ENCODE data around the gene SPOCK3.

SPOCK3 gene

DNA sequence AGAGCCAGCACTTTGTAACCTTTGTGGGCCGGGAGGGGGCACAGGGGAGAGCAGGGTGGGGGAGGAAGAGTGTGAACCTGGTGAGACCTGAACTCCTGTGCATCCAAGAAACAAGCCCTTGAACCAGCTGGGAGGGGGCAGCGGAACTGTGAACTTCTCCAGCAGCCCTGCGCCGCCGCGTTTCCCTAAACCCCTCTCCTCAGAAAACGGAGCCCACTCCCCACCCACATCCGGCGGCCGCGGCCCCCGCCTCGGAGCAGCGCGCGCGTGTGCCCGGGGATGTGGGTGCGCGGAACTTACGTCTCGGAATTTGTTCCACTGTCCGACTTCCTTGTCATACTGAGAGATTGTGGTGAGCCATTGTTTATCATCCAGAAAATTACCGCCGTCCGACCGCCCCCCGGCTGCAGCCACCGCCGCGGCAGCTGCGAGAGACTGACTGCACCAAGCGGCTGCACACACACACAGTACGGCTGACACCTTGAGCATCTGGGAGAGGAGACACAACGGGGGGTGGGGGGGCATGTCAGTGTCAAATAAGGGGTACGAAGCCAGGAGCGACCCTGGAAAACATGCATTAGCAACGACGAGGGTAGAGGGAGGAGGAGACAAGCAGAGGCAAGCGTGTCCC, 494 bp downstream of the SPOCK3 start:
- no peak for TF ChIP-seq CTCF (IDR thresholded peaks at IDR 0.05; ENCODE audit: extremely low read depth, missing control alignments)
- DNase-seq (ENCODE audit: low spot score), result no peak

DNA sequence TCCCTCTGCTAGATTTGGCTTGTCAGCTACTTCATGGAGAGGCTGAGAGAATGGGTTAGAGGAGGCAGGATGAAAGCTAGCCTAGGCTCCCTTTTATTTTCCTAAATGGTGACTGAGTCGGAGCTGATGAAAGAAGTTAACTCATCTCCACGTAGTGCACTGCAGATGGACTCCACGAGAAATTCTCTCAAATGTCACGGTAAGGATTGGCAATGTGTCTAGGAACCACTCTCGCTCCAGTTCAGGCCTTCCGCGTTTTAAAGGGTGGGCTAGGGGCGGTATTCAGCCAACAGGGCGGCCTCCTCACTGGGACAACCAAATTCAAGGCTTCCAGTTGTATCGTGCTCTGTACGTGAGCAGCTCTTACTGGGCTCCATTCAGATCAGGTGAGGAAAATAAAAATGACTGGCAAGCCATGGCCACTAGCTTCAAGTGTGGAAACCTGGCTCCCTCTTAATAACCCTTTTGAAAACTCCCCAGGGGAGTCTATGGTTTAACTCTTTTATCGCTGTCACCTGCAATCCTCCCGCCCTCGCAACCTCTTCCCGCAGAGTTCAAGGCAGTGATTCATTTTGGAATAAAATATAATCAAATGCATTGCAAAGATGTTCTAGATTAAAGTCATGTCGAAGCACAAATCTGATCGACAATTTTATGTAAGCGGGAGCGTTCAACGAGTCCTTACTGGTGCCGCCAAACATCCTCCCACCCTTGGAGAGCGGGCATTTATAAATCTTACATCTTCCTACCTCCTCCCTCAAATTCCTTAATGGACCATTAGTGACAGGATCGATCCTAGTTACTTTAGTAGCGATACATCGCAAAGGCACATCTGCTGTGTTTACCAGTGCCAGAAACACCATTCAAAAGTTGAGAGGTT, 1.2 kb downstream of the SPOCK3 start:
- no peak for DNase-seq (ENCODE audit: low spot score)
- no peak for TF ChIP-seq CTCF (IDR thresholded peaks at IDR 0.05; ENCODE audit: extremely low read depth, missing control alignments)

- TF ChIP-seq CTCF (IDR thresholded peaks at IDR 0.05; ENCODE audit: extremely low read depth, missing control alignments), result no peak
- DNase-seq (ENCODE audit: low spot score), result no peak
These were observed 3.5 kb downstream of the SPOCK3 start for GRCh38 chr4:167230744-167231143.

DNA sequence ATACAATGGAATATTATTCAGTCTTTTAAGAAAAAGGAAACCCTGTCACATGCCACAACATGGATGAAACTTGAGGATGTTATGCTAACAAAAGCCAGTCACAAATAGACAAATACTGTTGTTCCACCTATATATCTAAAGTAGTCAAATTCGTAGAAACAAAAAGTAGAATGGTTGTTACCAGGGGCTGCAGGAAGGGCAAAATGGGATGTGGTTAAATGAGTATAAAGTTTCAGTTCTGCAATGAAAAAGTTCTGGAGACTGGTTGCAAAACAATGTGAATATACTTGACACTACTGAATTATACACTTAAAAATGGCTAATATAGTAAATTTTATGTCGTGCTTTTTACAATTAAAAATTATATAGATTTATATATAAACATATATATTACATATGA, 12.2 kb downstream of the SPOCK3 start:
- no peak for TF ChIP-seq CTCF (IDR thresholded peaks at IDR 0.05; ENCODE audit: extremely low read depth, missing control alignments)
- DNase-seq (ENCODE audit: low spot score), result no peak

- no peak for DNase-seq (ENCODE audit: low spot score)
- no peak for TF ChIP-seq CTCF (IDR thresholded peaks at IDR 0.05; ENCODE audit: extremely low read depth, missing control alignments)
These were observed 13.2 kb downstream of the SPOCK3 start for GRCh38 chr4:167221084-167221483.

DNA sequence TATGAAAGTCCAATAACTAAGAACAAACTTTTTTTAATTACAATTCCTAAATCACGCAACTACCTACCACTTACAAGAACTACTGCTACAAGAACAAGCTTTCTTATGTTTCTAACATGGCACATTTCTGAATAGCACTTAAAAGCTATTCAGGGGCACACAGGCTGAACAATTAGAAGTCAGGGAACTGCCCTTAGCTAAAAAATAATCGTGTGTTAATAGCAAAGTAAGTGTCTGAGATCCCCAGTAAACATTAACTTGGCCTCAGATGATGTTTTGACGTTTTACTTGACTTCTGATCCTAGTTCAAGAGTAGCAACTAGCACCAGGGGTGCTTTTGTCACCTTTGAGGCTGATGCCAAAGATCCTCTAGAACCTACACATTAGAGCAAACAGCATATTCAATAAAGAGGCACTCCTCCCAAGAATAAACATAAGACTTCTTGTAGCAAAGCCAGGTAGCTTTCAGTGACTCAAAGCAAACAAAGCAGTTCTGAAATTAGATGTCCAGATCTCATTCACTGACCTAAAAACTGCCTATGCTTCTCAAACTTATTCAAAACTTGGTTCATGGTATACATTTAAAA, 16.2 kb downstream of the SPOCK3 start:
- no peak for TF ChIP-seq CTCF (IDR thresholded peaks at IDR 0.05; ENCODE audit: extremely low read depth, missing control alignments)
- DNase-seq (ENCODE audit: low spot score), result no peak

DNA sequence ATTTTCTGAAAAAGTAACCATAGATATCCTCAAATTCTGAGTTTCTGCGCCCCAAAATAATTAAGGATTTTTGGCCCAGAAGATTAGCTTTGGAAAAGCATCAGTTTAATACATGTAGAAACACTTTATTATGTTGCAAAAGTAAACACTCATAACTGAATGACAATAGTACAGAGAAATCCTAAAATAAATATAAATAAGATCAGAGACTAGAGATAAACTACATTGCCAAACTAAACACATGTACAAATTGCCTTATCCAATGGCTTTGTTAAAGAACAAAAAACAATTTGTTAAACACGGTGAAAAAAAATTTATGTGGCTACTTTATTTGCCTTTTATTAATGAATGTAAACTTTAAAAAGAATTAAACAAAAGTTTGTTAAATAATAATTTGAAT, 17.5 kb downstream of the SPOCK3 start:
- no peak for TF ChIP-seq CTCF (IDR thresholded peaks at IDR 0.05; ENCODE audit: extremely low read depth, missing control alignments)
- no peak for DNase-seq (ENCODE audit: low spot score)
